ENCODE measurements around the gene CACNA1E.

GRCh38 chr1:181448461-181448860 lies 34.9 kb upstream of the CACNA1E start:
- no peak for TF ChIP-seq CTCF (IDR thresholded peaks at IDR 0.05; ENCODE audit: poor library complexity)
- no peak for TF ChIP-seq EZH2phosphoT487 (IDR thresholded peaks at IDR 0.05; ENCODE audit: low read depth, severe bottlenecking, unreplicated experiment)

All from hepatocyte (in vitro differentiated cells).